HG02885 (cell line): ENCODE results near the gene GRIK1.

Source experiments
- ATAC-seq: cut with Tn5 transposase; IDR thresholded peaks from one replicate; pipeline ENCODE4 v1.9.1; 2021; ENCODE audit warnings: mild to moderate bottlenecking; ENCODE audit not compliant: unreplicated experiment, poor library complexity

Gene GRIK1

GRCh38 chr21:29680273-29680672, 259.5 kb downstream of the GRIK1 start:
- no peak for ATAC-seq

- no peak for ATAC-seq
Observed at GRCh38 chr21:29678626-29679025, 261.2 kb downstream of the GRIK1 start.

GRCh38 chr21:29677326-29677725, 262.5 kb downstream of the GRIK1 start:
- ATAC-seq = peak; percentile 72

- no peak for ATAC-seq
Observed at GRCh38 chr21:29676395-29676794, 263.4 kb downstream of the GRIK1 start.

- ATAC-seq = no peak
Observed at GRCh38 chr21:29675451-29675850, 264.3 kb downstream of the GRIK1 start.

- no peak for ATAC-seq
Observed at GRCh38 chr21:29674343-29674742, 265.5 kb downstream of the GRIK1 start.

- no peak for ATAC-seq
Observed at GRCh38 chr21:29673096-29673610, 266.6 kb downstream of the GRIK1 start.

GRCh38 chr21:29671728-29672127, 268.1 kb downstream of the GRIK1 start:
- no peak for ATAC-seq

GRCh38 chr21:29670228-29670627, 269.6 kb downstream of the GRIK1 start:
- no peak for ATAC-seq

- no peak for ATAC-seq
Observed at GRCh38 chr21:29669416-29669815, 270.4 kb downstream of the GRIK1 start.

GRCh38 chr21:29667651-29668050, 272.1 kb downstream of the GRIK1 start:
- no peak for ATAC-seq

- no peak for ATAC-seq
Observed at GRCh38 chr21:29664615-29665014, 275.2 kb downstream of the GRIK1 start.

- no peak for ATAC-seq
Observed at GRCh38 chr21:29661672-29662442, 277.9 kb downstream of the GRIK1 start.

- no peak for ATAC-seq
Observed at GRCh38 chr21:29660047-29660720, 279.6 kb downstream of the GRIK1 start.

GRCh38 chr21:29658934-29659203, 280.9 kb downstream of the GRIK1 start:
- no peak for ATAC-seq

- ATAC-seq = no peak
Observed at GRCh38 chr21:29658177-29658933, 281.4 kb downstream of the GRIK1 start.

- ATAC-seq = no peak
Observed at GRCh38 chr21:29657240-29657989, 282.4 kb downstream of the GRIK1 start.

- ATAC-seq = no peak
Observed at GRCh38 chr21:29656504-29657239, 283.1 kb downstream of the GRIK1 start.

GRCh38 chr21:29655577-29655976, 284.2 kb downstream of the GRIK1 start:
- ATAC-seq = no peak

- ATAC-seq = no peak
Observed at GRCh38 chr21:29654855-29655254, 284.9 kb downstream of the GRIK1 start.
